ENCODE measurements around the gene PTGIR.
A peak's percentile ranks its signal among the peaks of the same experiment; 100 is the strongest.

The PTGIR gene

GRCh38 chr19:46626446-46626845 lies 1.6 kb upstream of the PTGIR start:
- H3K36me3 ChIP-seq: no peaks in the 10 kb centered on the region
- no peak for DNase-seq
- no peaks in the 10 kb centered on the region for H3K9me3 ChIP-seq
- no peaks in the 10 kb centered on the region for H3K27me3 ChIP-seq
- peaks cover 43% of the 10 kb centered on the region for H3K4me1 ChIP-seq
- no peak overlapping the region for H3K4me3 ChIP-seq (ENCODE audit: low read depth, low read length)
- TF ChIP-seq, protein P1, sequence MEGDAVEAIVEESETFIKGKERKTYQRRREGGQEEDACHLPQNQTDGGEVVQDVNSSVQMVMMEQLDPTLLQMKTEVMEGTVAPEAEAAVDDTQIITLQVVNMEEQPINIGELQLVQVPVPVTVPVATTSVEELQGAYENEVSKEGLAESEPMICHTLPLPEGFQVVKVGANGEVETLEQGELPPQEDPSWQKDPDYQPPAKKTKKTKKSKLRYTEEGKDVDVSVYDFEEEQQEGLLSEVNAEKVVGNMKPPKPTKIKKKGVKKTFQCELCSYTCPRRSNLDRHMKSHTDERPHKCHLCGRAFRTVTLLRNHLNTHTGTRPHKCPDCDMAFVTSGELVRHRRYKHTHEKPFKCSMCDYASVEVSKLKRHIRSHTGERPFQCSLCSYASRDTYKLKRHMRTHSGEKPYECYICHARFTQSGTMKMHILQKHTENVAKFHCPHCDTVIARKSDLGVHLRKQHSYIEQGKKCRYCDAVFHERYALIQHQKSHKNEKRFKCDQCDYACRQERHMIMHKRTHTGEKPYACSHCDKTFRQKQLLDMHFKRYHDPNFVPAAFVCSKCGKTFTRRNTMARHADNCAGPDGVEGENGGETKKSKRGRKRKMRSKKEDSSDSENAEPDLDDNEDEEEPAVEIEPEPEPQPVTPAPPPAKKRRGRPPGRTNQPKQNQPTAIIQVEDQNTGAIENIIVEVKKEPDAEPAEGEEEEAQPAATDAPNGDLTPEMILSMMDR (IDR thresholded peaks at IDR 0.05; ENCODE audit: low read depth, low read length): no peak

GRCh38 chr19:46625731-46626130 lies 842 bp upstream of the PTGIR start:
- Histone ChIP-seq H3K4me1 (peaks cover 44% of the 10 kb centered on the region), H3K9me3 (no peaks in the 10 kb centered on the region), H3K36me3 (no peaks in the 10 kb centered on the region), H3K27me3 (no peaks in the 10 kb centered on the region), H3K4me3 (ENCODE audit: low read depth, low read length) (no peak overlapping the region)
- TF ChIP-seq, protein P1 (IDR thresholded peaks at IDR 0.05; ENCODE audit: low read depth, low read length): no peak
- DNase-seq: no peak

GRCh38 chr19:46623915-46624502 lies 880 bp downstream of the PTGIR start:
- no peaks in the 10 kb centered on the region for H3K36me3 ChIP-seq
- TF ChIP-seq, protein P1 (IDR thresholded peaks at IDR 0.05; ENCODE audit: low read depth, low read length): no peak
- no peak overlapping the region for H3K4me3 ChIP-seq (ENCODE audit: low read depth, low read length)
- H3K9me3 ChIP-seq: no peaks in the 10 kb centered on the region
- peaks cover 44% of the 10 kb centered on the region for H3K4me1 ChIP-seq
- H3K27me3 ChIP-seq: no peaks in the 10 kb centered on the region
- no peak for DNase-seq

DNA sequence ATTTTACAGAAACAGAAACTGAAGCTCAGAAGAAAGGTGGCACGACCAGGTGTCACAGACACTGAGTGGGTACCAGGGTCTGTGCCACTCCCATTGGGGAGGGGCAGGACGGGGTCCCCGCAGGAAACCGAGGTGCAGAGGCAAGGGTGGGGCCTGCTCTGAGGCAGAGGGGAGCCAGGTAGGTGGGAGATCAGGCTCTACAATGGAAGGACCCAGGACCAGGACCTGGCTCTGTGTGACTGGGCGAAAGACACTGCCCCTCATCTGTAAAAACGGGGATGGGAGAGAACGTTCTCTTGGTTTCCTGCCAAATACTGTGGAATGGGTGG lies 2.8 kb downstream of the PTGIR start:
- Histone ChIP-seq H3K9me3 (no peaks in the 10 kb centered on the region), H3K4me1 (peaks cover 53% of the 10 kb centered on the region), H3K27me3 (no peaks in the 10 kb centered on the region), H3K36me3 (no peaks in the 10 kb centered on the region), H3K4me3 (ENCODE audit: low read depth, low read length) (no peak overlapping the region)
- TF ChIP-seq, protein P1 (IDR thresholded peaks at IDR 0.05; ENCODE audit: low read depth, low read length): no peak
- no peak for DNase-seq

DNA sequence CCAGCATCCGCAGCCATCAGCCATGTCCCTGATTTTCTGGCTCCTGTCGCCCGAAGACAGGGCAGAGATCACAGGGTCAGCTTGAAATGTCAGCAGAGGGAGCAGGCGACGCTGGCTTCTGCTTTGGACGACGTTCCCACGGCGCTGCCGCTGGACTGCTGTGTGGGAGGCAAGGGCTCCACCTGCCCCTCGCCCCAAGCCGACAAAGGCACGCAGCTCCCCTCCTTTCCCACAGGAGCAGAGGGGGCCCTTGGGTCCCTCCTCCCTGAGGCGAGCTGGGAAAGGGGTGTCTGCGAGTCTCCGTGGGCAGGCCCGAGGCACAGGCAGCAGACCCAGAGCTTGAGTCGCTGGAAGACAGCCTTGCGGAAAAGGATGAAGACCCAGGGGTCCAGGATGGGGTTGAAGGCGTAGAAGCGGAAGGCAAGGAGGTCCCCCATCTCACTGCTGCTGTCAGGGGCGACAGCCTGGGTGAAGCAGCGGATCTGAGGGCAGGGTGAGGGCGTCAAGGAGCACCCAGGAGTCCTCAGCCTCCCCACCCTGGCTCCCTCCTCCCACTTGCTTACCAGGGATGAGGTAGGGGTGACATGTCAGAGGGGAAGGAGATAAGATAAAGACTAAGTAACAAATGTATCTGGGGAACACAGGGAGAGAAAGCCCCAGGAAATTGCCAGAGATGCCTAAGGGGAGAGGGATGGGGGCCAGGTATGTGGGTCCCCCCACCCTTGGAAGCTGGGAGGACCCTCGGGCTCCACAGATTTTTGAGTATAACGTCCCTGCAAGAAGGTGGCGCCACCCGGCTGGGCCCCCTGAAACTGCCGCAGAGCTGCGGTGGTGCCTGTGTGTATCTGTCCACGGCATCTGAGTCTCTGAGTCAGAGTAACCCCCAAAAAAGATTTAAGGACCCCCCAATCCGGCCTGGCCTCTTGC lies 3.4 kb downstream of the PTGIR start:
- H3K36me3 ChIP-seq: no peaks in the 10 kb centered on the region
- H3K4me1 ChIP-seq: peaks cover 48% of the 10 kb centered on the region
- no peak for DNase-seq
- no peaks in the 10 kb centered on the region for H3K27me3 ChIP-seq
- TF ChIP-seq, protein P1 (IDR thresholded peaks at IDR 0.05; ENCODE audit: low read depth, low read length): peak; percentile 27; the same call in 1 of the 2 replicates
- no peak overlapping the region for H3K4me3 ChIP-seq (ENCODE audit: low read depth, low read length)
- no peaks in the 10 kb centered on the region for H3K9me3 ChIP-seq

GRCh38 chr19:46620716-46621115 lies 4.2 kb downstream of the PTGIR start:
- no peaks in the 10 kb centered on the region for H3K9me3 ChIP-seq
- TF ChIP-seq, protein P1 (IDR thresholded peaks at IDR 0.05; ENCODE audit: low read depth, low read length): no peak
- no peak overlapping the region for H3K4me3 ChIP-seq (ENCODE audit: low read depth, low read length)
- no peaks in the 10 kb centered on the region for H3K27me3 ChIP-seq
- DNase-seq: no peak
- H3K4me1 ChIP-seq: peaks cover 42% of the 10 kb centered on the region
- no peaks in the 10 kb centered on the region for H3K36me3 ChIP-seq
